Naive thymus-derived CD4-positive, alpha-beta T cell (primary cell): ENCODE measurements around the gene NTM. TPM values are rescaled to one million over a fixed set of nuclear protein-coding genes. Genes with fewer than 3 reads are reported as not detected.

Experiments
- ATAC-seq: fragments of 150-1000 bp; cut with Tn5 transposase; 2 replicates; pipeline ENCODE4 v1.10.0; 2021; ENCODE audit warnings: mild to moderate bottlenecking, moderate library complexity
- CTCF ChIA-PET: fragments of 350-600 bp; sonication (Branson Sonifier 250); formaldehyde crosslinking; loops from one replicate; lab custom pipeline; 2021; ENCODE audit warnings: antibody characterized with exemption; lab: Charles Lee
- POLR2A ChIA-PET: fragments of 350-600 bp; sonication (Branson Sonifier 250); formaldehyde crosslinking; loops from one replicate; lab custom pipeline; 2021; ENCODE audit warnings: antibody characterized with exemption, inconsistent platforms; lab: Charles Lee
- DNase-seq, 9 donors: peaks; one replicate each; pipeline versions ENCODE4 v3.0.0 to v3.0.0-alpha.2; 2020 to 2022; ENCODE audit warnings: mixed read lengths in 1 of 9
- H3K27ac ChIP-seq: one replicate; pipeline ENCODE4 v1.7.0; 2013; ENCODE audit warnings: mild to moderate bottlenecking, low read depth, low read length, moderate library complexity
- H3K27me3 ChIP-seq, 2 donors: one replicate each; pipeline ENCODE4 v1.7.0; 2013; ENCODE audit warnings: low read length in 2 of 2, mild to moderate bottlenecking in 2 of 2, moderate library complexity in 2 of 2; ENCODE audit not compliant: control insufficient read depth in 2 of 2, insufficient read depth in 2 of 2
- H3K36me3 ChIP-seq, 3 experiments: 1 replicate in 2 of 3; 2 replicates in 1 of 3; pipeline ENCODE4 v1.7.0; 2013; ENCODE audit warnings: low read length in 3 of 3, mild to moderate bottlenecking in 3 of 3, moderate library complexity in 1 of 3; ENCODE audit not compliant: insufficient read depth in 3 of 3, control insufficient read depth in 2 of 3
- H3K4me1 ChIP-seq, 2 donors: one replicate each; pipeline ENCODE4 v1.7.0; 2013; ENCODE audit warnings: low read length in 2 of 2, mild to moderate bottlenecking in 2 of 2, moderate library complexity in 1 of 2; ENCODE audit not compliant: control insufficient read depth in 2 of 2, insufficient read depth in 2 of 2
- H3K4me3 ChIP-seq: 2 replicates; pipeline ENCODE4 v1.7.0; 2013; ENCODE audit warnings: mild to moderate bottlenecking, low read length
- H3K9me3 ChIP-seq, 3 experiments: 1 replicate in 2 of 3; 2 replicates in 1 of 3; pipeline ENCODE4 v1.7.0; 2013; ENCODE audit warnings: low read length in 3 of 3; ENCODE audit not compliant: control insufficient read depth in 2 of 3
- H3K27ac Mint-ChIP-seq, 9 donors: one replicate each; pipeline ENCODE4 v1.8.0; 2020 to 2022; ENCODE audit warnings: mixed read lengths in 9 of 9, mild to moderate bottlenecking in 8 of 9, moderate library complexity in 5 of 9, inconsistent platforms in 2 of 9
- H3K27me3 Mint-ChIP-seq, 5 donors: one replicate each; pipeline ENCODE4 v1.8.0; 2021 to 2022; ENCODE audit warnings: mixed read lengths in 5 of 5, mild to moderate bottlenecking in 1 of 5
- H3K36me3 Mint-ChIP-seq, 5 donors: one replicate each; pipeline ENCODE4 v1.8.0; 2020 to 2022; ENCODE audit warnings: mixed read lengths in 5 of 5, mild to moderate bottlenecking in 3 of 5, inconsistent platforms in 1 of 5
- H3K4me1 Mint-ChIP-seq, 7 donors: one replicate each; pipeline ENCODE4 v1.8.0; 2020 to 2022; ENCODE audit warnings: mixed read lengths in 7 of 7, mild to moderate bottlenecking in 3 of 7, inconsistent platforms in 1 of 7
- H3K4me3 Mint-ChIP-seq, 10 donors: one replicate each; pipeline ENCODE4 v1.8.0; 2020 to 2022; ENCODE audit warnings: mild to moderate bottlenecking in 10 of 10, mixed read lengths in 10 of 10, moderate library complexity in 6 of 10, inconsistent platforms in 2 of 10
- H3K9me3 Mint-ChIP-seq, 11 donors: one replicate each; pipeline ENCODE4 v1.8.0; 2020 to 2022; ENCODE audit warnings: mixed read lengths in 11 of 11, mild to moderate bottlenecking in 4 of 11, inconsistent platforms in 1 of 11, moderate library complexity in 1 of 11
- intact Hi-C, 2 donors: fragments of 100-400 bp; cut with micrococcal nuclease; formaldehyde crosslinking; loops; one replicate each; pipeline ENCODE4 v1.15.1; 2023
- polyA plus RNA-seq, 2 donors: library from polyadenylated mRNA; unstranded; fragments of 300-500 nt; fragmentation: Illumina TruSeq; gene quantifications; one replicate each; pipeline ENCODE4 v1.2.3, GENCODE V29; 2021
- total RNA-seq, 6 experiments: library from RNA in 5 of 6; stranded (reverse) in 5 of 6; gene quantifications; 1 replicate in 5 of 6; 2 replicates in 1 of 6; pipeline ENCODE4 v1.2.3 and lab custom pipeline; 2021 to 2026

NTM gene
- total and polyA plus RNA-seq, 7 experiments from 2014 or later: not detected

DNA sequence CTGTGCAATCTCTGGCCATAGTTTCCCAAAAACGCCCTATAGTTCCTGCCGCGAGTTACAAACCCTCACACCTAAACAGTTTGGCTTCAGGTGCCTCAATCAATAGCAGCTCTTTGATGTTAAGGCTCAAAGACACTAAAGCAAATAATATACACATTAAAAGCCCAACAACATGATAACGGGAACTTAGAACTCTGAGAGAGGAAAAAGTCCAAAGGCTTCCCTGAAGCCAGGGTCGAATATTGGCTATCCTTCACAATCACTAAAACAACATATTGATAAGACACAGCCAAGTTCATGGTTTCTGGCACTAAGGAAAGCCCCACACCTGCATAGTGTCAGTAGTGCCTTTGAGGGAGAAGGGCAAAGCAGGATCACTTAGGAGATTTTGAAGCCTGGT lies 54.9 kb downstream of the NTM start:
- CTCF ChIA-PET: no interaction called here
- Mint-ChIP-seq H3K4me3 (no peak overlapping the region), H3K36me3 (no peaks in the 10 kb centered on the region), H3K27me3 (peaks cover 0 to 10% (median 0%) of the 10 kb centered on the region in 5 donors), H3K9me3 (peaks cover 0 to 14% (median 4%) of the 10 kb centered on the region in 11 donors), H3K4me1 (no peaks in the 10 kb centered on the region), H3K27ac (no peak overlapping the region)
- Histone ChIP-seq H3K36me3 (no peaks in the 10 kb centered on the region), H3K4me1 (no peaks in the 10 kb centered on the region), H3K27ac (no peak overlapping the region), H3K9me3 (no peaks in the 10 kb centered on the region), H3K27me3 (no peaks in the 10 kb centered on the region), H3K4me3 (no peak overlapping the region)
- ATAC-seq (no peak), DNase-seq (no peak)
- intact Hi-C loops: no loop called here
- POLR2A ChIA-PET: no interaction called here

DNA sequence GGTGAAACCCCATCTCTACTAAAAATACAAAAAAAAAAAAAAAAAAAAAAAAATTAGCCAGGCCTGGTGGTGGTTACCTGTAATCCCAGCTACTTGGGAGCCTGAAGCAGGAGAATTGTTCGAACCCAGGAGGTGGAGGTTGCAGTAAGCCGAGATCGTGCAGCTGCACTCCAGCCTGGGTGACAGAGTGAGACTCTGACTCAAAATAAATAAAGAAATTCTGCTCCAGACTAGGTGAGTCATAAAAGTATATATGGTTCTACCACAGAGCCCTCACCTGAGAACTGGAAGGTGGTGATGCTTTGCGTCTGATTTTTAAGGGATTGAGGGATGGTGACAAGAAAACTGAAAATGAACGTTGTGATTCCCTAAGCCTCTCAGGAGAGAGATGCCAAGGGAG lies 58.4 kb downstream of the NTM start:
- CTCF ChIA-PET: no interaction called here

DNA sequence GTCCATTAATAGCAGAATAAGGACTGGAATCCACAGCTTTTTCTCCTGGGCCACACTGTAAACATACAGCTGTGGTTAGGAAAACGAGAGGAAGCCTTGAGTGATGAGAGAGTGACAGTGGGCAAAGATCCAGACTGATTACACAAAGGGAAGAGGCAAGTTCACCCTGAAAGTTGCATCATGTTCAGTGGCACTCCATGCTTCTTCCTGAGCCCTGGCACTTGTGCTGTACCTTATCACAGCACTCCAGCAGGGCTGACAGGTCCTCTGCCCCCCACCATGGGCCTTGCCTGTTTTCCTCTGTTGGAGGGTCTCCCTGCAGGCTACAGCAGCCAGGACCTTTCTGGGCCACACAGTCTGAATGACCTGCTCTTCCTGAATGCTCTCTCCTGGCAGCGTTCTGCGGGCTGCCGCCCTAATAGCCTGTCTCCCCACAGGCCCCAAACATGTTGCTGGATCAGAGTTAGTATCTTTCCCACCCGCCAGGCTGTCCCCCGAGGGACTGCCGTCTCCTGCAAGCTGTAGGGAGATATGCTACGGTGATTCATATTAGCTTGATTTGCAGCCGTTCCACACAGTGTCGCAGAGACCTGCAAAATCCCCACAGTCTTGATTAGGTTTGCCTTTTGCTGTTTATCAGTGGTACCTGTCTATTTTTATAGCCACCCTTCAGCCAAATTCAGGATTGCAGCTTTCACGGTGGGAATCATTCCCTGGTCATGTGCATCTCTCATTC lies 60.2 kb downstream of the NTM start:
- Histone ChIP-seq H3K4me1 (no peaks in the 10 kb centered on the region), H3K36me3 (no peaks in the 10 kb centered on the region), H3K27ac (no peak overlapping the region), H3K27me3 (no peaks in the 10 kb centered on the region), H3K9me3 (no peaks in the 10 kb centered on the region), H3K4me3 (no peak overlapping the region)
- H3K36me3 Mint-ChIP-seq: no peaks in the 10 kb centered on the region
- no peak for ATAC-seq
- no peak overlapping the region for H3K4me3 Mint-ChIP-seq
- peaks cover 0 to 19% (median 4%) of the 10 kb centered on the region in 11 donors for H3K9me3 Mint-ChIP-seq
- ChIA-PET POLR2A (no interaction called here), CTCF (no interaction called here)
- intact Hi-C loops: no loop called here
- DNase-seq: no peak
- H3K4me1 Mint-ChIP-seq: no peaks in the 10 kb centered on the region
- peaks cover 0 to 10% (median 0%) of the 10 kb centered on the region in 5 donors for H3K27me3 Mint-ChIP-seq
- H3K27ac Mint-ChIP-seq: no peak overlapping the region

More for the DNA sequence above, 58.4 kb downstream of the NTM start:
- Mint-ChIP-seq H3K4me1 (no peaks in the 10 kb centered on the region), H3K4me3 (no peak overlapping the region), H3K9me3 (peaks cover 0 to 19% (median 3%) of the 10 kb centered on the region in 11 donors), H3K36me3 (no peaks in the 10 kb centered on the region), H3K27me3 (peaks cover 0 to 10% (median 0%) of the 10 kb centered on the region in 5 donors), H3K27ac (no peak overlapping the region)
- no peaks in the 10 kb centered on the region for H3K9me3 ChIP-seq
- intact Hi-C loops: no loop called here
- no peaks in the 10 kb centered on the region for H3K27me3 ChIP-seq
- H3K4me1 ChIP-seq: no peaks in the 10 kb centered on the region
- no peak overlapping the region for H3K4me3 ChIP-seq
- POLR2A ChIA-PET: no interaction called here
- ATAC-seq (no peak), DNase-seq (no peak)
- H3K27ac ChIP-seq: no peak overlapping the region
- no peaks in the 10 kb centered on the region for H3K36me3 ChIP-seq

DNA sequence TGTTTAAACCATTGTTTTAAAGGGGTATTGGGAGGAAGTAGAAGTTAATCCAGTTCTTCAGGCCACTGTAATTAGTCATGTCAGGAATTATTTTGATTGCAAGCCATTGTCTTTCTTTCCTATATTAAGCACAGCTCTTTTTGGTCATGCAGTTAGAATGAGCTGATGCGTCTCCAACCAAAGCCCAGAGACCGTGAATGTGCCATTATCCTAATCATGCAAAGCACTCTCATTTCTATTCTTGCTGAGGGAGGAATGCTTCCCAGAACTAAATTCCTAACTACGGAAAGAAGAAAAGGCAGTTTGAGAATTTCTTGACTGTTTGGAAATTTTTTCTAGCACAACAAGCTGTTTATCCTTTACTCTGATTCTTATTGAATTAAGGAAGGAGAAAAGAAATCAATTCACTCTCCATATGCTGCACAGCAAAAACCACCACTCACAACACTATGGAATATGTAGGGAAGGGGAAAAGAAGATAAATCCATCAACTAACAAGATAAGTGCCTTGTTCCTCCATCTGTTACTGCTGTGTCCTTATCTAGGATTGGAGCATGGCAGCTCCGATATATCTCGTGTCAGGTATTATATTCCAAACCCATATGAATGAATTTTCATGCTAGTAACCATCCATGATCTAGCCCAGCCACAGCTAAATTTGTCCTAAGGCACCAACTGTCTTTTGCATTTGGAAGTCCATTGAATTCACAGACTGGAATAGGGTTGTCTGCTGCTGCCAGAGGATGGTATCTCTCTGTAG lies 70.8 kb downstream of the NTM start:
- no peaks in the 10 kb centered on the region for H3K27me3 ChIP-seq
- intact Hi-C loops: no loop called here
- no peaks in the 10 kb centered on the region for H3K4me1 ChIP-seq
- Mint-ChIP-seq H3K36me3 (no peaks in the 10 kb centered on the region), H3K9me3 (peaks cover 0 to 23% (median 9%) of the 10 kb centered on the region in 11 donors), H3K4me1 (peaks cover 0 to 1% (median 0%) of the 10 kb centered on the region in 7 donors), H3K27me3 (peaks cover 0 to 5% (median 0%) of the 10 kb centered on the region in 5 donors), H3K27ac (no peak overlapping the region), H3K4me3 (no peak overlapping the region)
- ATAC-seq: no peak
- DNase-seq: no peak
- CTCF ChIA-PET: no interaction called here
- H3K9me3 ChIP-seq: peaks cover 0 to 3% (median 0%) of the 10 kb centered on the region in 3 experiments
- no peaks in the 10 kb centered on the region for H3K36me3 ChIP-seq
- H3K27ac ChIP-seq: no peak overlapping the region
- H3K4me3 ChIP-seq: no peak overlapping the region
- POLR2A ChIA-PET: no interaction called here

DNA sequence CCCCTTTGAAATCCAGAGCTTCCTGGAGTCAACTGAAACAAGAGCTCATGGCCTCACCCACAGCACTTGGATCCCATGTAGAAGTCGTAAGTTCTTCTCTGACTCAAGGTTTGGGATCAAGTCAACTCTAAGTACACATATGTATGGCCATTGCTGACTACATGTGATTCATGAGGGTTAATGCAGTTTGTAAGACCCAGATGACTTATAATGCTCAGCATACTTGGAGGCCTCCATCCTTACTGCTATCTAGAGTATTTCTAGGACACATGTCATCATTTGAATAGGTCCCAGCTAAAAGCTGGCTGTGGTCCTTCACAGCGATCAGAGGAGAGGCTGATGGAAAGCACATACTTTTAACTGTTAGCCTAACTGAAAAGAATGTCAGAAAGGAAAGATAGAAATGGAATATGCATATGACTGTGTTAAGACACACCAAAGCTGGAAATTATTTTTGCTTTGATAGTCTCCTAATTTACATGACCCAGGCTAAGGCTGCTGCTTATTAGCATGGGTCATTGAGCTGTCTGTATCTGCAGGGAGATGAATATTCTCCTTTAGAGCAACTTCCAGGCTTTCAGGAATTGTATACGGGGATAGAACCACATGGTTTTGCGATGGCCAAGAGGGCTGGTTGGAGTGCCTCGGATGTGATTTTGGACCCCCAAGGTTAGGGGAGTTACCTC lies 76.3 kb downstream of the NTM start:
- Mint-ChIP-seq H3K27me3 (peaks cover 0 to 6% (median 0%) of the 10 kb centered on the region in 5 donors), H3K4me3 (no peak overlapping the region), H3K27ac (no peak overlapping the region), H3K9me3 (peaks cover 0 to 6% (median 0%) of the 10 kb centered on the region in 11 donors), H3K4me1 (no peaks in the 10 kb centered on the region), H3K36me3 (no peaks in the 10 kb centered on the region)
- DNase-seq (no peak), ATAC-seq (no peak)
- Histone ChIP-seq H3K4me1 (no peaks in the 10 kb centered on the region), H3K9me3 (no peaks in the 10 kb centered on the region), H3K36me3 (no peaks in the 10 kb centered on the region), H3K4me3 (no peak overlapping the region), H3K27me3 (no peaks in the 10 kb centered on the region), H3K27ac (no peak overlapping the region)
- intact Hi-C loops: no loop called here
- POLR2A ChIA-PET: no interaction called here
- CTCF ChIA-PET: no interaction called here

DNA sequence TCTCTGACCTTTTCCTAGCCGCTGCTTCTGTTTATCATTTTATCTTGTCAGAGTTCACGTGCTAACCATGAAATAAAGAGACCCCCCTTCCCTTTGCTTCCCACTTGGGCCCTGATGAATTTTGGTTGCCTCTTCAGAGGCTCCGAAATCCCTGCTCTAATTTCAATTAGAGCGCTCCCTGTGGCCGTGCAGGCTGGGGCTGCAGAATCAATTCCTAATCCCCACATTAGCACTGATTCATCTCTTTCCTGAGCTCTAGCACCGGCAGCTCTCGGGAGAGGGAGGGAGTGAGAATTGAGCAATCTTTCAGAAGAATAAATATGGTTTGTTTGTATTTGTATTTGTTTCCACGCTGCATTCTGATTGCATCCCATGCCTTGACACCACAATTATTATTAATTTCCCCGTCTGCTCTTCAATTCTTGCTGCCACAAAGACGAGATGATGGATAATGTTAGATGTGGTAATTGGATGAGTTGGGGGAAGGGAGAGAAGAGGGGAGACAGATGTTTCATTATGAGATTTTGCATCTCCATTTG lies 76.9 kb downstream of the NTM start:
- H3K27me3 ChIP-seq: no peaks in the 10 kb centered on the region
- no peaks in the 10 kb centered on the region for H3K4me1 ChIP-seq
- no peak overlapping the region for H3K27ac ChIP-seq
- Mint-ChIP-seq H3K4me1 (no peaks in the 10 kb centered on the region), H3K9me3 (peaks cover 0 to 6% (median 0%) of the 10 kb centered on the region in 11 donors), H3K36me3 (no peaks in the 10 kb centered on the region), H3K4me3 (no peak overlapping the region), H3K27me3 (peaks cover 0 to 6% (median 0%) of the 10 kb centered on the region in 5 donors), H3K27ac (no peak overlapping the region)
- CTCF ChIA-PET: no interaction called here
- H3K36me3 ChIP-seq: no peaks in the 10 kb centered on the region
- H3K4me3 ChIP-seq: no peak overlapping the region
- intact Hi-C loops: no loop called here
- no peaks in the 10 kb centered on the region for H3K9me3 ChIP-seq
- DNase-seq (no peak), ATAC-seq (no peak)
- POLR2A ChIA-PET: no interaction called here
